ENCODE data around the gene CARNS1.
A peak's percentile ranks its signal among the peaks of the same experiment; 100 is the strongest.

- TF ChIP-seq CTCF (conservative IDR thresholded peaks at IDR 0.05) (peak; percentile 99), ZFX (IDR thresholded peaks at IDR 0.05) (no peak)
These were observed 33.0 kb upstream of the CARNS1 start for GRCh38 chr11:67382276-67383136.
